Stimulated activated CD4-positive, alpha-beta T cell treated with anti-CD3 and anti-CD28 coated beads, Interleukin-1b, Interleukin-23, amount 100 ng/mL, for 4 hours (primary cell): ENCODE results near the gene AGBL1.

Experiments used
- DNase-seq, 2 donors: peaks; one replicate each; pipeline ENCODE4 v3.0.0-alpha.2; 2020; ENCODE audit warnings: low read depth in 2 of 2

Gene AGBL1

GRCh38 chr15:86163816-86164215, 84.1 kb downstream of the AGBL1 start:
- DNase-seq = no peak

- no peak for DNase-seq
Observed at GRCh38 chr15:86164232-86164898, 84.7 kb downstream of the AGBL1 start.

- no peak for DNase-seq
Observed at GRCh38 chr15:86165265-86166211, 85.9 kb downstream of the AGBL1 start.

- no peak for DNase-seq
Observed at GRCh38 chr15:86167841-86168240, 88.2 kb downstream of the AGBL1 start.

- no peak for DNase-seq
Observed at GRCh38 chr15:86178845-86179244, 99.2 kb downstream of the AGBL1 start.

GRCh38 chr15:86183596-86184491, 104.2 kb downstream of the AGBL1 start:
- DNase-seq = peak in 1 of 2 donors; percentile 14

GRCh38 chr15:86193716-86194380, 114.2 kb downstream of the AGBL1 start:
- no peak for DNase-seq

- no peak for DNase-seq
Observed at GRCh38 chr15:86197770-86198169, 118.1 kb downstream of the AGBL1 start.

GRCh38 chr15:86199467-86200145, 119.9 kb downstream of the AGBL1 start:
- DNase-seq = no peak

- no peak for DNase-seq
Observed at GRCh38 chr15:86201313-86202008, 121.8 kb downstream of the AGBL1 start.

GRCh38 chr15:86203462-86203861, 123.8 kb downstream of the AGBL1 start:
- no peak for DNase-seq

GRCh38 chr15:86205096-86205495, 125.4 kb downstream of the AGBL1 start:
- DNase-seq = no peak

- DNase-seq = no peak
Observed at GRCh38 chr15:86213420-86213819, 133.7 kb downstream of the AGBL1 start.

- no peak for DNase-seq
Observed at GRCh38 chr15:86213888-86214287, 134.2 kb downstream of the AGBL1 start.

- DNase-seq = no peak
Observed at GRCh38 chr15:86221119-86221518, 141.4 kb downstream of the AGBL1 start.

- no peak for DNase-seq
Observed at GRCh38 chr15:86229306-86229705, 149.6 kb downstream of the AGBL1 start.

GRCh38 chr15:86229936-86230335, 150.3 kb downstream of the AGBL1 start:
- DNase-seq = no peak

- peak in 1 of 2 donors; percentile 1 for DNase-seq
Observed at GRCh38 chr15:86231864-86232721, 152.4 kb downstream of the AGBL1 start.

GRCh38 chr15:86235667-86236066, 156.0 kb downstream of the AGBL1 start:
- DNase-seq = no peak
